SK-N-SH (cell line): ENCODE data around the gene ARID1B. TPM values are rescaled to one million over a fixed set of nuclear protein-coding genes. Genes with fewer than 3 reads are reported as not detected.

Source experiments
- CTCF ChIA-PET: fragments of 300-600, 350-600 bp; formaldehyde crosslinking; extraction: SDS; loops from one replicate; lab custom pipeline; 2021; lab: Yijun Ruan, JAX
- POLR2A ChIA-PET: fragments of 350-600 bp; sonication (Branson Sonifier 250); formaldehyde crosslinking; extraction: SDS; loops from one replicate; lab custom pipeline; 2020; ENCODE audit warnings: antibody characterized with exemption, inconsistent platforms; lab: Yijun Ruan, JAX
- DNase-seq: peaks from one replicate; pipeline ENCODE4 v3.0.0; 2012
- H2AFZ ChIP-seq: fragments of 200-600 bp; sonication (generic); 2 replicates; pipeline ENCODE4 v1.8.1; 2016; ENCODE audit warnings: antibody characterized with exemption, mild to moderate bottlenecking, low read depth
- H3F3A ChIP-seq: fragments of 200-600 bp; sonication (generic); replicated peaks from 2 replicates; pipeline ENCODE3; 2016; ENCODE audit warnings: antibody characterized with exemption, mild to moderate bottlenecking; ENCODE audit not compliant: insufficient read depth
- H3K27ac ChIP-seq, 2 experiments: fragments of 200-500 bp in 1 of 2; fragments of 200-600 bp in 1 of 2; sonication (Bioruptor generic) in 1 of 2; sonication (generic), shearing (Covaris generic) in 1 of 2; 2 replicates each; pipeline versions ENCODE4 v1.5.1 to v1.6.1; 2014 to 2016; ENCODE audit warnings: low read depth in 2 of 2, inconsistent platforms in 1 of 2, low read length in 1 of 2, mild to moderate bottlenecking in 1 of 2, mixed read lengths in 1 of 2
- H3K27me3 ChIP-seq: fragments of 200-600 bp; sonication (generic), shearing (Covaris generic); 2 replicates; pipeline ENCODE4 v1.6.1; 2016; ENCODE audit warnings: mixed run types; ENCODE audit not compliant: insufficient read depth
- H3K36me3 ChIP-seq, 2 experiments: fragments of 200-500 bp in 1 of 2; fragments of 200-600 bp in 1 of 2; sonication (Bioruptor generic) in 1 of 2; sonication (generic) in 1 of 2; replicated peaks in 1 of 2; 2 replicates each; pipeline versions ENCODE3 to v1.5.1; 2014 to 2016; ENCODE audit warnings: low read length in 1 of 2, mild to moderate bottlenecking in 1 of 2; ENCODE audit not compliant: insufficient read depth in 2 of 2, control insufficient read depth in 1 of 2
- H3K4me1 ChIP-seq, 2 experiments: fragments of 200-500 bp in 1 of 2; fragments of 200-600 bp in 1 of 2; sonication (Bioruptor generic) in 1 of 2; sonication (generic), shearing (Covaris generic) in 1 of 2; 2 replicates each; pipeline versions ENCODE4 v1.5.1 to v1.6.1; 2014 to 2016; ENCODE audit warnings: low read depth in 1 of 2, low read length in 1 of 2, mixed run types in 1 of 2; ENCODE audit not compliant: insufficient read depth in 2 of 2, control insufficient read depth in 1 of 2
- H3K4me2 ChIP-seq: fragments of 200-600 bp; sonication (generic), shearing (Covaris generic); 2 replicates; pipeline ENCODE4 v1.6.1; 2017; ENCODE audit warnings: mixed run types
- H3K4me3 ChIP-seq, 2 experiments: fragments of 200-500 bp in 1 of 2; fragments of 200-600 bp in 1 of 2; sonication (Bioruptor generic) in 1 of 2; sonication (generic), shearing (Covaris generic) in 1 of 2; 2 replicates each; pipeline versions ENCODE4 v1.5.1 to v1.8.1; 2014 to 2016; ENCODE audit warnings: low read depth in 2 of 2, inconsistent platforms in 1 of 2, low read length in 1 of 2, mild to moderate bottlenecking in 1 of 2, mixed read lengths in 1 of 2, moderate library complexity in 1 of 2
- H3K79me2 ChIP-seq: fragments of 200-600 bp; sonication (generic); 2 replicates; pipeline ENCODE4 v1.8.1; 2017; ENCODE audit warnings: mild to moderate bottlenecking; ENCODE audit not compliant: insufficient read depth
- H3K9ac ChIP-seq: fragments of 200-600 bp; sonication (generic); 2 replicates; pipeline ENCODE4 v1.6.1; 2017; ENCODE audit warnings: mixed run types
- H3K9me2 ChIP-seq: fragments of 200-600 bp; sonication (generic); 2 replicates; pipeline ENCODE4 v1.6.1; 2017; ENCODE audit warnings: mixed run types
- H3K9me3 ChIP-seq: fragments of 200-600 bp; sonication (generic); 2 replicates; pipeline ENCODE4 v1.6.1; 2017; ENCODE audit warnings: mixed run types, mild to moderate bottlenecking, moderate library complexity
- H4K20me1 ChIP-seq: fragments of 200-600 bp; sonication (generic); 2 replicates; pipeline ENCODE4 v1.6.1; 2017; ENCODE audit warnings: mild to moderate bottlenecking, mixed run types; ENCODE audit not compliant: insufficient read depth
- EZH2phosphoT487 ChIP-seq: fragments of 200-600 bp; sonication (generic); IDR thresholded peaks from 2 replicates; pipeline ENCODE4 v1.6.1; 2017; ENCODE audit warnings: low read depth, mixed run types, mild to moderate bottlenecking, antibody characterized with exemption, moderate library complexity, borderline replicate concordance
- FOXM1 ChIP-seq: IDR thresholded peaks from 2 replicates; pipeline ENCODE4 v1.4.0; 2012; ENCODE audit warnings: low read depth, mild to moderate bottlenecking
- GATA2 ChIP-seq: sonication (generic); formaldehyde crosslinking; IDR thresholded peaks from 2 replicates; pipeline ENCODE4 v1.5.0; 2020; ENCODE audit warnings: mild to moderate bottlenecking, missing genetic modification reagents
- MEF2A ChIP-seq: IDR thresholded peaks from 2 replicates; pipeline ENCODE4 v1.4.0; 2012; ENCODE audit warnings: low read depth, borderline replicate concordance
- NRF1 ChIP-seq: IDR thresholded peaks from 2 replicates; pipeline ENCODE4 v1.6.1; 2012; ENCODE audit warnings: low read depth, mild to moderate bottlenecking, low read length
- RFX5 ChIP-seq: IDR thresholded peaks from 2 replicates; pipeline ENCODE4 v1.6.1; 2012; ENCODE audit warnings: mild to moderate bottlenecking, improper control_type of control experiment, low read length
- RXRA ChIP-seq: IDR thresholded peaks from 2 replicates; pipeline ENCODE4 v1.4.0; 2012; ENCODE audit warnings: low read depth, mild to moderate bottlenecking, borderline replicate concordance
- TEAD4 ChIP-seq: IDR thresholded peaks from 2 replicates; pipeline ENCODE4 v1.4.0; 2012; ENCODE audit warnings: mild to moderate bottlenecking, borderline replicate concordance; ENCODE audit not compliant: insufficient read depth
- polyA plus RNA-seq, 3 experiments: library from polyadenylated mRNA; depleted of rRNA; stranded (reverse); fragments of >200 nt; gene quantifications; 2 replicates each; pipeline ENCODE4 v1.2.3, GENCODE V29; 2012
- TF ChIP-seq, protein P1 (sequence below): IDR thresholded peaks from 2 replicates; pipeline ENCODE4; 2012
- TF ChIP-seq, protein P2 (sequence below): IDR thresholded peaks from 2 replicates; pipeline ENCODE4 v1.4.0; 2012; ENCODE audit warnings: low read depth
- TF ChIP-seq, protein P3 (sequence below): IDR thresholded peaks from 2 replicates; pipeline ENCODE4 v1.6.1; 2012; ENCODE audit warnings: mild to moderate bottlenecking, low read depth, low read length, moderate library complexity

The ARID1B gene
- polyA plus RNA-seq, 1 of the 3 experiments (the other 2 are of a cell fraction), result 13.6 TPM

DNA sequence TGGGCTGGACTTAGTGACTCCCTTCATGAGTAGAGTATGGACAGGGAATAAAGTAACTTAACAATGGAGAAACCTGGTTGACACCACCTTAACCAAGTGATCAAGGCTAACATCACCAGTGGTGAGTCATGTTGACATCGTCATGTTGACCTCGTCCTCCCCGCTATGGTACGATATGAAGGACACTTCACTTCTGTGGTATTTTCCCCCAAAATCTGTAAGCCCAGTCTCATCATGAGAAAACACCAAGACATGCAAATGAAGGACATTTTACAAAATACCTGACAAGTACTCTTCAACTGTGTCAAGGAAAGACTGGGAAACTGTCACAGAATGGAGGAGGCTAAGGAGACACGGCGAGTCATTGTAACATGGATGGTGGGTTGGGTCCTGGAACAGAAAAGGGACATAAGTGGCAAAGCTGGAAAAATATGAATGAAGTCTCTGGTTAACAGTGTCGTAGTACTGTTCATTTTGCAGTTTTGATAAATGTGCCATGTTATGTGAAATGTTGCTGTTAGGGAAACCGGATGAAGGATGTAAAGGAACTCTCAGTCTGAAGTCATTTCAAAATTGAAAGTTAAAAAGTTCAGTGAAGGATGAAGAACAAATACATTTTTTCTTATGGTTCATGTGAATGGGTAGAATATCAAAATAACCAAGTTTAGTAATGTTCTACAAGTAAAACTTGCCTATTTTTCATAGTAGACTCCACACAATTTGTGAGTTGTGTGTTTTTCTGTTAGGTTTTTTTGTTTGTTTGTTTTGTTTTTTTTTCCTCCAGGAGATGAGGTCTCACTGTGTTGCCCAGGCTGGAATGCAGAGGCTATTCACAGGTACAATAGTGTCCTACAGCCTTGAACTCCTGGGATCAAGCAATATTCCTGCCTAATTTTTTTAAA, 298.6 kb downstream of the ARID1B start (continued):
- TF ChIP-seq, protein P1, sequence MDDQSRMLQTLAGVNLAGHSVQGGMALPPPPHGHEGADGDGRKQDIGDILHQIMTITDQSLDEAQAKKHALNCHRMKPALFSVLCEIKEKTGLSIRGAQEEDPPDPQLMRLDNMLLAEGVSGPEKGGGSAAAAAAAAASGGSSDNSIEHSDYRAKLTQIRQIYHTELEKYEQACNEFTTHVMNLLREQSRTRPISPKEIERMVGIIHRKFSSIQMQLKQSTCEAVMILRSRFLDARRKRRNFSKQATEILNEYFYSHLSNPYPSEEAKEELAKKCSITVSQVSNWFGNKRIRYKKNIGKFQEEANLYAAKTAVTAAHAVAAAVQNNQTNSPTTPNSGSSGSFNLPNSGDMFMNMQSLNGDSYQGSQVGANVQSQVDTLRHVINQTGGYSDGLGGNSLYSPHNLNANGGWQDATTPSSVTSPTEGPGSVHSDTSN, result no peak
- TF ChIP-seq EZH2phosphoT487, result no peak
- TF ChIP-seq, protein P2, sequence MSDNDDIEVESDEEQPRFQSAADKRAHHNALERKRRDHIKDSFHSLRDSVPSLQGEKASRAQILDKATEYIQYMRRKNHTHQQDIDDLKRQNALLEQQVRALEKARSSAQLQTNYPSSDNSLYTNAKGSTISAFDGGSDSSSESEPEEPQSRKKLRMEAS, result no peak
- TF ChIP-seq NRF1, result no peak

DNA sequence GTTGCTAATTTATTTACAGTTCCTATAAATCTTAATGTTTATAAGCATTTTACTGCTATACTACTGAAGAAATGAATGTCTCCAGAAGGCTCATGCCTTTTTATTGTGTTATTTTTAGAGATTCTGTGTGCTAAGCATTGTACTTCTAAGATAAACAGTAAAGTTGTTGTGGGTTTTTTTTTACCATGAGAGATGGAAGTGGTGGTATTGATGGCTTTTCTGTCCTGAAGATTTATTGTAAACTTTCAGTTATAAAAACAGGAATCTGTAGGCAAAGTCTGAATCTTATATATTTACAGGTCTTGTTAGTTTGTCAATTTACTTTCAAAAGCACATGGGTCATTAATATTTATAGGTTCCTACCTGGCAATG, 299.3 kb downstream of the ARID1B start:
- no peak overlapping the region for H3K4me3 ChIP-seq
- H3K27me3 ChIP-seq, result no peaks in the 10 kb centered on the region
- H3F3A ChIP-seq, result peaks cover 3% of the 10 kb centered on the region
- H3K27ac ChIP-seq, result no peak overlapping the region
- peaks cover 72% of the 10 kb centered on the region for H3K79me2 ChIP-seq
- no peaks in the 10 kb centered on the region for H3K9me3 ChIP-seq
- H3K4me2 ChIP-seq, result no peak overlapping the region
- ChIA-PET POLR2A (no interaction called here), CTCF (no interaction called here)
- H2AFZ ChIP-seq, result no peak overlapping the region
- H3K9me2 ChIP-seq, result no peaks in the 10 kb centered on the region
- TF ChIP-seq GATA2 (CRISPR knock-in tag) (no peak), FOXM1 (no peak), RXRA (no peak), RFX5 (no peak), TEAD4 (no peak), EZH2phosphoT487 (no peak), MEF2A (no peak)
- TF ChIP-seq, protein P3, sequence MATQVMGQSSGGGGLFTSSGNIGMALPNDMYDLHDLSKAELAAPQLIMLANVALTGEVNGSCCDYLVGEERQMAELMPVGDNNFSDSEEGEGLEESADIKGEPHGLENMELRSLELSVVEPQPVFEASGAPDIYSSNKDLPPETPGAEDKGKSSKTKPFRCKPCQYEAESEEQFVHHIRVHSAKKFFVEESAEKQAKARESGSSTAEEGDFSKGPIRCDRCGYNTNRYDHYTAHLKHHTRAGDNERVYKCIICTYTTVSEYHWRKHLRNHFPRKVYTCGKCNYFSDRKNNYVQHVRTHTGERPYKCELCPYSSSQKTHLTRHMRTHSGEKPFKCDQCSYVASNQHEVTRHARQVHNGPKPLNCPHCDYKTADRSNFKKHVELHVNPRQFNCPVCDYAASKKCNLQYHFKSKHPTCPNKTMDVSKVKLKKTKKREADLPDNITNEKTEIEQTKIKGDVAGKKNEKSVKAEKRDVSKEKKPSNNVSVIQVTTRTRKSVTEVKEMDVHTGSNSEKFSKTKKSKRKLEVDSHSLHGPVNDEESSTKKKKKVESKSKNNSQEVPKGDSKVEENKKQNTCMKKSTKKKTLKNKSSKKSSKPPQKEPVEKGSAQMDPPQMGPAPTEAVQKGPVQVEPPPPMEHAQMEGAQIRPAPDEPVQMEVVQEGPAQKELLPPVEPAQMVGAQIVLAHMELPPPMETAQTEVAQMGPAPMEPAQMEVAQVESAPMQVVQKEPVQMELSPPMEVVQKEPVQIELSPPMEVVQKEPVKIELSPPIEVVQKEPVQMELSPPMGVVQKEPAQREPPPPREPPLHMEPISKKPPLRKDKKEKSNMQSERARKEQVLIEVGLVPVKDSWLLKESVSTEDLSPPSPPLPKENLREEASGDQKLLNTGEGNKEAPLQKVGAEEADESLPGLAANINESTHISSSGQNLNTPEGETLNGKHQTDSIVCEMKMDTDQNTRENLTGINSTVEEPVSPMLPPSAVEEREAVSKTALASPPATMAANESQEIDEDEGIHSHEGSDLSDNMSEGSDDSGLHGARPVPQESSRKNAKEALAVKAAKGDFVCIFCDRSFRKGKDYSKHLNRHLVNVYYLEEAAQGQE, result no peak
- TF ChIP-seq, protein P2, result no peak
- no peak for DNase-seq
- no peak overlapping the region for H3K9ac ChIP-seq
- H3K36me3 ChIP-seq, result peaks cover 0 to 8% of the 10 kb centered on the region in 2 experiments
- H3K4me1 ChIP-seq, result peaks cover 8 to 16% of the 10 kb centered on the region in 2 experiments; a peak in 3 of 4 replicates
- H4K20me1 ChIP-seq, result peaks cover 8% of the 10 kb centered on the region; the same call in 1 of the 2 replicates
